GM12878 (cell line): ENCODE results near the gene GNGT2. TPM values are rescaled to one million over a fixed set of nuclear protein-coding genes. Genes with fewer than 3 reads are reported as not detected.

ENCODE experiments used
- ATAC-seq: fragments of 200-7000 bp; cut with Tn5 transposase; 3 replicates; pipeline ENCODE4 v1.9.1; 2020; ENCODE audit warnings: mild to moderate bottlenecking, moderate library complexity
- BruUV-seq: library from RNA; stranded (reverse); fragments of 400-500 nt; replicated peaks from 2 replicates; lab custom pipeline; 2021; lab: Mats Ljungman, UMichigan
- CTCF ChIA-PET: fragments of 300-600 bp; sonication (Branson Sonifier 250); formaldehyde crosslinking; extraction: SDS; loops from one replicate; lab custom pipeline; 2021; ENCODE audit warnings: inconsistent platforms; lab: Yijun Ruan, JAX
- POLR2A ChIA-PET: fragments of 350-600 bp; formaldehyde crosslinking; extraction: SDS; loops from one replicate; lab custom pipeline; 2021; ENCODE audit warnings: inconsistent platforms; lab: Charles Lee
- RAD21 ChIA-PET: fragments of 300-600 bp; sonication (Branson Sonifier 250); formaldehyde crosslinking; loops from one replicate; lab custom pipeline; 2023; ENCODE audit warnings: antibody characterized with exemption; ENCODE audit not compliant: unreplicated experiment; lab: Charles Lee
- SMC1A ChIA-PET: fragments of 300-600 bp; sonication (Branson Sonifier 250); formaldehyde crosslinking; loops from one replicate; lab custom pipeline; 2023; ENCODE audit not compliant: unreplicated experiment, uncharacterized antibody; lab: Charles Lee
- DNase-seq: peaks from one replicate; pipeline ENCODE4 v3.0.0-alpha.2; 2011; ENCODE audit warnings: low read depth, low spot score
- FAIRE-seq: peaks from 3 replicates; lab custom pipeline; 2011; peaks lifted over from hg19 to GRCh38; lab: Jason Lieb, UNC
- H2AFZ ChIP-seq: 2 replicates; pipeline ENCODE4 v1.6.0; 2011; ENCODE audit warnings: low read depth, low read length, control low read depth; ENCODE audit not compliant: control insufficient read depth
- H3K27ac ChIP-seq: 2 replicates; pipeline ENCODE4 v1.5.1; 2011; ENCODE audit warnings: control low read depth; ENCODE audit not compliant: control insufficient read depth, insufficient read depth
- H3K27me3 ChIP-seq, 2 experiments: replicated peaks in 1 of 2; 2 replicates each; pipeline versions ENCODE4 v1.6.0 to v1.6.1; 2011; ENCODE audit warnings: low read length in 1 of 2; ENCODE audit not compliant: control insufficient read depth in 2 of 2, insufficient read depth in 2 of 2
- H3K36me3 ChIP-seq, 2 experiments: 2 replicates each; pipeline ENCODE4 v1.5.1; 2011; ENCODE audit warnings: low read length in 1 of 2; ENCODE audit not compliant: control insufficient read depth in 2 of 2, insufficient read depth in 2 of 2
- H3K4me1 ChIP-seq: 2 replicates; pipeline ENCODE4 v1.6.1; 2011; ENCODE audit warnings: mild to moderate bottlenecking, low read length, moderate library complexity, mixed read lengths; ENCODE audit not compliant: control insufficient read depth, insufficient read depth
- H3K4me2 ChIP-seq: 2 replicates; pipeline ENCODE4 v1.6.0; 2011; ENCODE audit warnings: control low read depth; ENCODE audit not compliant: control insufficient read depth, insufficient read depth
- H3K4me3 ChIP-seq: fragments of 200-600 bp; sonication (generic); 2 replicates; pipeline ENCODE4 v1.5.1; 2016
- H3K79me2 ChIP-seq: 2 replicates; pipeline ENCODE4 v1.6.0; 2011; ENCODE audit warnings: low read length; ENCODE audit not compliant: control insufficient read depth, insufficient read depth
- H3K9ac ChIP-seq: 2 replicates; pipeline ENCODE4 v1.8.0; 2011; ENCODE audit warnings: low read length, control low read depth, mixed read lengths; ENCODE audit not compliant: control insufficient read depth, insufficient read depth
- H3K9me3 ChIP-seq: replicated peaks from 3 replicates; pipeline ENCODE4 v1.5.1; 2011; ENCODE audit warnings: mild to moderate bottlenecking, low read length; ENCODE audit not compliant: control insufficient read depth, insufficient read depth
- H4K20me1 ChIP-seq: 2 replicates; pipeline ENCODE4 v1.6.0; 2011; ENCODE audit not compliant: control insufficient read depth, insufficient read depth
- ATF7 ChIP-seq: fragments of 450-650 bp; IDR thresholded peaks from 2 replicates; pipeline ENCODE4 v1.6.1; 2016; ENCODE audit warnings: low read depth, mild to moderate bottlenecking
- EED ChIP-seq: sonication (generic); IDR thresholded peaks from 2 replicates; pipeline ENCODE4 v1.6.1; 2016; ENCODE audit warnings: antibody characterized with exemption, low read depth
- HCFC1 ChIP-seq: fragments of 150-350 bp; IDR thresholded peaks from 2 replicates; pipeline ENCODE4 v1.6.1; 2014; ENCODE audit warnings: low read length
- NFIC ChIP-seq: IDR thresholded peaks from 2 replicates; pipeline ENCODE4 v1.6.1; 2012; ENCODE audit warnings: low read depth, mild to moderate bottlenecking, inconsistent platforms, low read length, moderate library complexity
- NFXL1 ChIP-seq: fragments of 450-650 bp; IDR thresholded peaks from 2 replicates; pipeline ENCODE4 v1.6.1; 2017; ENCODE audit warnings: antibody characterized with exemption, mild to moderate bottlenecking, borderline replicate concordance
- NKRF ChIP-seq: fragments of 450-650 bp; conservative IDR thresholded peaks from 2 replicates; pipeline ENCODE4 v1.6.1; 2017; ENCODE audit warnings: mild to moderate bottlenecking, moderate library complexity
- PBX3 ChIP-seq: IDR thresholded peaks from 2 replicates; pipeline ENCODE4 v1.6.1; 2011; ENCODE audit warnings: mild to moderate bottlenecking, low read depth, low read length, moderate library complexity; ENCODE audit not compliant: insufficient replicate concordance
- TCF7 ChIP-seq: IDR thresholded peaks from 2 replicates; pipeline ENCODE4 v1.6.1; 2014; ENCODE audit warnings: antibody characterized with exemption, borderline replicate concordance
- ZNF687 ChIP-seq: fragments of 450-650 bp; IDR thresholded peaks from 2 replicates; pipeline ENCODE4 v1.6.1; 2017; ENCODE audit warnings: mild to moderate bottlenecking, moderate library complexity
- WGBS: methylation state at CpG from one replicate; pipeline ENCODE4 v1.1.6; 2016; ENCODE audit warnings: low lambda C conversion rate; ENCODE audit not compliant: insufficient replicate concordance, insufficient coverage; ENCODE audit errors: missing lambda C conversion rate; 5-methylcytosine and 5-hydroxymethylcytosine counted together
- in situ Hi-C: fragments of 300-500 bp; cut with MboI; formaldehyde crosslinking; loops from 9 replicates; pipeline ENCODE4 v1.14.3; 2018; ENCODE audit warnings: mixed read lengths
- intact Hi-C: fragments of 100-400 bp; cut with micrococcal nuclease; formaldehyde crosslinking; loops from one replicate; pipeline ENCODE4 v1.14.2; 2022; ENCODE audit not compliant: unreplicated experiment
- polyA plus RNA-seq, 11 experiments: library from polyadenylated mRNA; depleted of rRNA in 4 of 11; unstranded in 6 of 11; stranded (reverse) in 5 of 11; fragments of >200 nt; fragmentation: Nextera tagmentation in 4 of 11; fragmentation: Illumina TruSeq in 1 of 11; extraction: Ambion mirVana in 4 of 11; extraction: Trizol in 1 of 11; gene quantifications; 1 replicate in 1 of 11; 2 replicates in 10 of 11; pipeline versions ENCODE4 v1.2.1 to v1.2.3, GENCODE V29; 2011 to 2016; ENCODE audit warnings: inconsistent platforms in 2 of 11, missing spikeins in 2 of 11, low read depth in 1 of 11
- total RNA-seq, 4 experiments: library from RNA; depleted of rRNA in 3 of 4; stranded (reverse); fragments of >200 nt in 3 of 4; fragmentation: Illumina TruSeq in 1 of 4; extraction: Trizol in 1 of 4; gene quantifications; 2 replicates each; pipeline versions ENCODE4 v1.2.1 to v1.2.3, GENCODE V29; 2013 to 2021

Gene GNGT2
- total and polyA plus RNA-seq, 10 of the 15 experiments (the other 5 are each of a cell fraction or from before 2014, with no cell fraction given): 15.3 to 60.4 (median 32.0) TPM

- Histone ChIP-seq H3K4me1 (no peaks in the 10 kb centered on the region), H3K9ac (no peak overlapping the region), H3K4me2 (no peak overlapping the region), H3K4me3 (no peak overlapping the region), H3K27me3 (peaks cover 0 to 2% of the 10 kb centered on the region in 2 experiments; a peak in 2 of 4 replicates), H4K20me1 (no peaks in the 10 kb centered on the region), H3K36me3 (no peaks in the 10 kb centered on the region), H3K79me2 (no peaks in the 10 kb centered on the region), H2AFZ (no peak overlapping the region), H3K9me3 (no peaks in the 10 kb centered on the region), H3K27ac (no peak overlapping the region)
- no peak for FAIRE-seq
- ChIA-PET POLR2A (interaction anchor here (0.7 kb wide), 1 partner anchor 185 kb away, joined by 8 read pairs; no protein-coding TSS in a partner anchor), SMC1A (no interaction called here), CTCF (interaction anchor here (1.0 kb wide), 1 partner anchor 114 kb away, joined by 3 read pairs; no protein-coding TSS in a partner anchor), RAD21 (interaction anchor here (1.4 kb wide), 1 partner anchor 62 kb away, joined by 3 read pairs; no protein-coding TSS in a partner anchor)
- no peak for ATAC-seq
- BruUV-seq: no TSS peak
- intact Hi-C loops: no loop called here
- no peak for DNase-seq
- TF ChIP-seq ATF7 (no peak), ZNF687 (no peak), PBX3 (no peak), NKRF (no peak), NFIC (no peak), NFXL1 (no peak), EED (no peak), TCF7 (no peak), HCFC1 (no peak)
- in situ Hi-C loops: no loop called here
- WGBS: 28% methylated on average over 4 of the region's 4 CpGs
Observed at GRCh38 chr17:49254066-49254465, 43.7 kb upstream of the GNGT2 start.
